ENCODE data around the gene ACSF2.

The ACSF2 gene

GRCh38 chr17:50381920-50382319 lies 44.1 kb upstream of the ACSF2 start:
- Histone ChIP-seq H3K27me3 (no peaks in the 10 kb centered on the region), H3K36me3 (peaks cover 83% of the 10 kb centered on the region), H3K4me1 (ENCODE audit: control insufficient read depth in 1 of 2, insufficient read depth in 1 of 2, low read depth in 1 of 2, low read length in 1 of 2) (no peaks in the 10 kb centered on the region), H3K9me3 (no peaks in the 10 kb centered on the region), H3K27ac (no peak overlapping the region), H3K4me3 (ENCODE audit: low read depth in 1 of 2, low read length in 1 of 2) (no peak overlapping the region)
- TF ChIP-seq CTCF (IDR thresholded peaks at IDR 0.05): no peak

GRCh38 chr17:50382931-50383330 lies 43.1 kb upstream of the ACSF2 start:
- Histone ChIP-seq H3K27me3 (no peaks in the 10 kb centered on the region), H3K4me1 (ENCODE audit: control insufficient read depth in 1 of 2, insufficient read depth in 1 of 2, low read depth in 1 of 2, low read length in 1 of 2) (no peaks in the 10 kb centered on the region), H3K36me3 (peaks cover 93% of the 10 kb centered on the region), H3K4me3 (ENCODE audit: low read depth in 1 of 2, low read length in 1 of 2) (no peak overlapping the region), H3K9me3 (no peaks in the 10 kb centered on the region), H3K27ac (no peak overlapping the region)
- TF ChIP-seq CTCF (IDR thresholded peaks at IDR 0.05): no peak

GRCh38 chr17:50386510-50386909 lies 39.5 kb upstream of the ACSF2 start:
- no peaks in the 10 kb centered on the region for H3K9me3 ChIP-seq
- peaks cover 98% of the 10 kb centered on the region for H3K36me3 ChIP-seq
- H3K27ac ChIP-seq: no peak overlapping the region

GRCh38 chr17:50388728-50389127 lies 37.3 kb upstream of the ACSF2 start:
- Histone ChIP-seq H3K9me3 (no peaks in the 10 kb centered on the region), H3K27ac (no peak overlapping the region), H3K27me3 (no peaks in the 10 kb centered on the region), H3K36me3 (peaks cover 98% of the 10 kb centered on the region), H3K4me3 (ENCODE audit: low read depth in 1 of 2, low read length in 1 of 2) (no peak overlapping the region), H3K4me1 (ENCODE audit: control insufficient read depth in 1 of 2, insufficient read depth in 1 of 2, low read depth in 1 of 2, low read length in 1 of 2) (no peaks in the 10 kb centered on the region)
- TF ChIP-seq CTCF (IDR thresholded peaks at IDR 0.05): no peak

More at GRCh38 chr17:50386510-50386909, 39.5 kb upstream of the ACSF2 start:
- Histone ChIP-seq H3K27me3 (no peaks in the 10 kb centered on the region), H3K4me1 (ENCODE audit: control insufficient read depth in 1 of 2, insufficient read depth in 1 of 2, low read depth in 1 of 2, low read length in 1 of 2) (no peaks in the 10 kb centered on the region), H3K4me3 (ENCODE audit: low read depth in 1 of 2, low read length in 1 of 2) (no peak overlapping the region)
- no peak for TF ChIP-seq CTCF (IDR thresholded peaks at IDR 0.05)

GRCh38 chr17:50389534-50389933 lies 36.5 kb upstream of the ACSF2 start:
- H3K4me1 ChIP-seq (ENCODE audit: control insufficient read depth in 1 of 2, insufficient read depth in 1 of 2, low read depth in 1 of 2, low read length in 1 of 2): no peaks in the 10 kb centered on the region
- H3K9me3 ChIP-seq: no peaks in the 10 kb centered on the region
- H3K36me3 ChIP-seq: peaks cover 98% of the 10 kb centered on the region
- H3K4me3 ChIP-seq (ENCODE audit: low read depth in 1 of 2, low read length in 1 of 2): no peak overlapping the region
- no peaks in the 10 kb centered on the region for H3K27me3 ChIP-seq
- TF ChIP-seq CTCF (IDR thresholded peaks at IDR 0.05): no peak
- no peak overlapping the region for H3K27ac ChIP-seq

GRCh38 chr17:50392621-50393020 lies 33.4 kb upstream of the ACSF2 start:
- Histone ChIP-seq H3K4me3 (ENCODE audit: low read depth in 1 of 2, low read length in 1 of 2) (no peak overlapping the region), H3K36me3 (peaks cover 70% of the 10 kb centered on the region)
- TF ChIP-seq CTCF (IDR thresholded peaks at IDR 0.05): no peak

More at GRCh38 chr17:50392621-50393020, 33.4 kb upstream of the ACSF2 start:
- Histone ChIP-seq H3K4me1 (ENCODE audit: control insufficient read depth in 1 of 2, insufficient read depth in 1 of 2, low read depth in 1 of 2, low read length in 1 of 2) (peaks cover 16 to 18% of the 10 kb centered on the region in 2 experiments), H3K9me3 (no peaks in the 10 kb centered on the region), H3K27me3 (no peaks in the 10 kb centered on the region), H3K27ac (no peak overlapping the region)
